Endometrial microvascular endothelial cells (primary cell): ENCODE data around the gene GALNT6. TPM values are rescaled to one million over a fixed set of nuclear protein-coding genes. Genes with fewer than 3 reads are reported as not detected.
"Not testable (repeated sequence)": the region's sequence is repeated elsewhere in the genome, so short reads cannot be mapped to it uniquely, and the experiment has no call there.

Source experiments
- in situ Hi-C: cut with HindIII; loops from 2 replicates; pipeline ENCODE4 v1.10.0; 2017; ENCODE audit warnings: low sequenced_read_pairs, low pct_unique_long_range_greater_than_20kb; ENCODE audit errors: inconsistent ontology term
- total RNA-seq: library from RNA; depleted of rRNA; stranded (reverse); fragments of >200 nt; gene quantifications from one replicate; pipeline ENCODE4 v1.2.3, GENCODE V29; 2015; ENCODE audit errors: inconsistent ontology term

GALNT6 gene
- total RNA-seq, 1 donor from 2014 or later, result 242 TPM

DNA sequence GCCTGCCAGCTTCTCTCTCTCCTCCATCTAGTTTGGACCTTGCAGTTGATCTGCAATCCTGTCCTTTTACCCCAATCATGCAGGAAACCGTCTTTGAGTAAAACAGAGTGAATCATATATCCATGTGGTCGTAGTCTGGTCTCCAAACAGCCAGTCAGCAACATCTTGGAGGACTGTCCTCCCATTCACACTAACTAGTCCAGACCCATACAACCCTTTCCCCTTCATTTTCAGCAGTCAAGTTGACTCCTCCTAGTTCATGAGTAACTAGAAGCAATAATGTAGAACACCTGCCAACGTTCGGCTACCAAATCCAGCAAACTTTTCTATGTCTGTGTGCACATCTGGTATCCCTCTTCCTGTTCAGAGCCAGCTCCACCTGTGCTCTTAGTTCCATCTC lies 56.4 kb downstream of the GALNT6 start:
- in situ Hi-C loops, result no loop called here

GRCh38 chr12:51333536-51333935 lies 57.7 kb downstream of the GALNT6 start:
- in situ Hi-C loops, result no loop called here

DNA sequence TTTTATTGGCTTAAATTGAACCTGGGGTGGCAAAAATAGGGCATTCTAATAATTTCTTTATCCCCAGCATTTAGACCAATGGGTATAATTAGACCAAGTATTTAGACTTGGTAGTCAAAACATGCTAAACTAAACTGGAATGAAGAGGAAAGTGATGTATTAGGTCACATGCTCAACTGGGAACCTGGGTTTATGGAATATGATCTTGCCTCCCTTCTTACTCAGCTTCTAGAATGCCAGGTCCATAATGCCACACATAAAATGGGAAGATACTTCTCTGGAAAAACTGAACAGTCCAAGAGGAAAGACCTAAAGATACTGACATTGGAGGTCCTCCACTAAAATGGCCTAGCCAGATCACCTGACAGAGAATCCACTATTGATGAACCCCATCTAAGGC lies 61.0 kb downstream of the GALNT6 start:
- in situ Hi-C loops, result no loop called here

GRCh38 chr12:51329742-51330141 lies 61.5 kb downstream of the GALNT6 start:
- in situ Hi-C loops, result no loop called here

GRCh38 chr12:51328587-51328986 lies 62.6 kb downstream of the GALNT6 start:
- in situ Hi-C loops, result no loop called here

- in situ Hi-C loops, result no loop called here
Observed at GRCh38 chr12:51326698-51327439, 64.3 kb downstream of the GALNT6 start.

GRCh38 chr12:51324953-51325352 lies 66.3 kb downstream of the GALNT6 start:
- in situ Hi-C loops, result no loop called here

GRCh38 chr12:51323966-51324895 lies 67.0 kb downstream of the GALNT6 start, which contains the start of gene BIN2:
Gene BIN2 (minus strand): TSS chr12:51324174. CDS start chr12:51324102, 72 bp downstream.
- in situ Hi-C loops, result no loop called here

- in situ Hi-C loops, result no loop called here
Observed at GRCh38 chr12:51323317-51323960, 67.8 kb downstream of the GALNT6 start.

GRCh38 chr12:51322452-51322851 lies 68.8 kb downstream of the GALNT6 start:
- in situ Hi-C loops, result no loop called here

DNA sequence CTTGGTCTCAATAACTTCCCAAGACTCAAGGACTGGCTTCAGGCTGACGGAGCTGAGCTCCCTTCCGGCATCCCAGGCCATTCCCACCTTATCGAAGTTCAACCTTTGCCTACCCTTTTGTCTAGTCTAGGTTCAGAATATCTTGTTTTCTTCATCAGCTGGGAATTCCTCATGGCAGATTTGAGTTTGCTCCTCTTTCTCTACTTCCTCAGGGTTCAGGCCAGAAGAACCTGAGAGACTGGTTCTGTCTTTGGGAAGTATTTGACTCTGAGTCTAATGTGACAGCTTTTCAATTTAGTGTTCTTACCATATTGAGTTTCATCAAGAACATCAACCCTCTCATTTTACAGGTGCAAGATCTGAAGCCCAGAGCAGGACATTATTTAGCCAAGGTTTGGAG lies 69.3 kb downstream of the GALNT6 start:
- in situ Hi-C loops, result no loop called here

GRCh38 chr12:51320695-51321320 lies 70.4 kb downstream of the GALNT6 start:
- in situ Hi-C loops, result no loop called here

DNA sequence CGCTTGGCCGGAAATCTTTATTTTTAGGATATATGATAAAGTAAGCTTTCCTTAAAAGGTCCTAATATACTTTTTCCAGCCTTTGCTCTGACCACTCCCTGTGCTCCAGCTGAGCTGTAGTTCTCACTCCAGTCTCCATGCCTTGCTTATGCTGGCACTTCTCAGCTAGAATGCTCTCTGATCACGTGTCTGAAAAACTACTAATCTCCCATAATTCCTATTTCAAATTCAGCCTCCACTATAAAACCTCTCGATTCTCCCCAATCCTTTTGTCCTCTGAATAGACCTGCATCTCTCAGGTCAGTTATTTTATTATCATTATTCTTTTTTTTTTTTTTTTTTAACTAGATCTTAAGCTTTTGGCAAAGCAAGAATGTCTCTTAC lies 70.9 kb downstream of the GALNT6 start:
- in situ Hi-C loops, result no loop called here

GRCh38 chr12:51318846-51319599 lies 72.2 kb downstream of the GALNT6 start:
- in situ Hi-C loops, result no loop called here

DNA sequence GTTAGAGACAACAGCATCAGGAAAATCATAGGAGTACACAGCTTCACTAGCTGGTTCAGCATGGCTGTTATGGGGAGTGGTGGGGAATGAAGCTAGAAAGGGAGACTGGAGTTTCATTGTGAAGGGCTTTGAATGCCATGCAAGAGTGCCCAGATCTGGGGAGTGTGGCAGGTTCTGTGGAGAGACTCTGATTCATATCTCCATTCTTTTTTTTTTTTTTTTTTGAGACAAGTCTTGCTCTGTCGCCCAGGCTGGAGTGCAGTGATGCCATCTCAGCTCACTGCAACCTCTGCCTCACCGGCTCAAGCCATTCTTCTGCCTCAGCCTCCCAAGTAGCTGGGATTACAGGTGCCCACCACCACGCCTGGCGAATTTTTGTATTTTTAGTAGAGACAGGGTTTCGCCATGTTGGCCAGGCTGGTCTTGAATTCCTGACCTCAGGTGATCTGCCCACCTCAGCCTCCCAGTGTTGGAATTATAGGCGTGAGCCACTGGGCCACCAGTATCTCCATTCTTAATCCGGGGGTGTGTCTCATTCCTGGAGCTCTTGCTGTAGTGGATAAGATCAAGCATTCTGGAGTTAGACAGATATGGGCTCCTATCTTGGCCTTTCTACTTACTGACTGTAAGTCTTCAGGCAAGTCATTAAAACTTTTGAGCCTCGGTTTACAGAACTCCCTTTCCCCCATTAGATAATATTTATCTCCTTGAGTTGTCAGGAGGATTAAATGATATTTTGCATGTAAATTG lies 73.0 kb downstream of the GALNT6 start:
- in situ Hi-C loops, result not testable (repeated sequence)

DNA sequence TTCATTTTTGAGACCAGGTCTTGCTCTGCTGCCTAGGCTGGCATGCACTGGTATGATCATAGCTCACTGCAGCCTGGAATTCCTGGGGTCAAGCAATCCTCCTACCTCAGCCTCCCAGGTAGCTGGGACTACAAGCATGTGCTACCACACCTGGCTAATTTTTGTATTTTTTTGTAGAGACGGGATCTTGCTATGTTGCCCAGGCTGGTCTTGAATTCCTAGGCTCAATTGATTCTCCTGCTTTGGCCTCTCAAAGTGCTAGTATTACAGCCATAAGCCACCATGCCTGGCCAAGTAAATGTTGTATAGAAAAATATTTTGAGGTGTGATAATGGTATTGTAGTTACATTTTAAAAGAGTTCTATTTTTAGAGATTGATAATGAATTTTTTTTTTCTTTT lies 79.8 kb downstream of the GALNT6 start:
- in situ Hi-C loops, result no loop called here

DNA sequence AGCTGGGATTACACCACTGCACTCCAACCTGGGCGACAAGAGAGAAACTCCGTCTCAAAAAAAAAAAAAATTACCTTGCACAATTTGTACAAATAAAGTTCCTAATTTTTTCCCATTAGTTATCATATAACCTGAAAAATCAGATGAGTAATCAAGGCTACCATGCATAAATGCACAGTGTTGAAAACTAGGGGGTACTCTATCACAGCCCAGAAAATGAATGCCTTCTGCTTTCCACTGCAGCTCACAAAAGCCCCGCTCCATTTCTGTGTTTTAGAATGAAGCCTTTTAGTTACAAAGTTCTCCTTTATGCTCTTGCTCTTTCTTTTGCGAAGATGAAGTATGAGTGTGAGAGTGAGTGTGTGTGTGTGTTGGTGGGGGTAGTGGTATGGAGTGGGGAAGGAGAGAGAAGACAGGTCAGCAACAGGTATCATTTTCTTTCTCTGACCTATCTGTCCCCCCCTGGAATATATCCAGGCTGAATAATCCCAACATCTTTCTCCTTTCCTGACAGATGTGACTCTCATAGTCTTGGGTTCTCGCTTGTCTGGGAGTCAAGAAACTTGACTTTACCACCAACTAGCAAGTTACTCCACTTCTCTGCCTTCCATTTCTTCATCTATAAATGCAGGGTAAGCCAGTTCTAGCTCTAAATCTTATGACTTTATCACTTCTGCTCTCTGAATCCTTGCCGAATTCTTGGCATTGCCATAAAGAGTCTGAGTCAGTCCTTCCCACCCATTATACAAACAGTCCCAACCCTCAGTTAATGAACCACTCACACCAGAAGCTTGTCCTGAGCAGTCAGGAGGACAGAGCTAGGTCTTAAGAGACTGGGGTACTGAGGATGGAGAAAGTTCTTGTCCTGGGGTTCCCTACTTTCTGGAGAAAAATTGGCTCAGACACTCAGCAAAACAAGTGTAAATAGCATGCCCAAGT lies 83.3 kb downstream of the GALNT6 start:
- in situ Hi-C loops, result no loop called here
